Stomach (tissue), 9 donors: ENCODE data around the gene PRMT7. TPM values are rescaled to one million over a fixed set of nuclear protein-coding genes. Genes with fewer than 3 reads are reported as not detected.

Experiments used
- DNase-seq, 2 donors: peaks; one replicate each; pipeline versions ENCODE4 v3.0.0 to v3.0.0-alpha.2; 2013 to 2019
- H3K27ac ChIP-seq, 5 donors: fragments of 200-600 bp in 4 of 5; sonication (generic) in 4 of 5; one replicate each; pipeline ENCODE4 v1.5.1; 2013 to 2019; ENCODE audit warnings: mild to moderate bottlenecking in 1 of 5, moderate library complexity in 1 of 5
- H3K27me3 ChIP-seq, 3 donors: fragments of 200-600 bp; sonication (generic); one replicate each; pipeline ENCODE4 v1.5.1; 2017 to 2019; ENCODE audit warnings: mixed run types in 1 of 3
- H3K36me3 ChIP-seq, 4 donors: fragments of 200-600 bp; sonication (generic); 1 replicate in 3 of 4; 2 replicates in 1 of 4; pipeline ENCODE4 v1.5.1; 2016 to 2019
- H3K4me1 ChIP-seq, 4 donors: fragments of 200-600 bp; sonication (generic); one replicate each; pipeline ENCODE4 v1.5.1; 2016 to 2019
- H3K4me3 ChIP-seq, 4 donors: fragments of 200-600 bp; sonication (generic) in 3 of 4; one replicate each; pipeline ENCODE4 v1.5.1; 2016 to 2019; ENCODE audit warnings: mild to moderate bottlenecking in 1 of 4
- H3K9me3 ChIP-seq, 4 donors: fragments of 200-600 bp; sonication (generic); one replicate each; pipeline ENCODE4 v1.5.1; 2016 to 2019
- EP300 ChIP-seq: sonication (generic); formaldehyde crosslinking; IDR thresholded peaks from one replicate; pipeline ENCODE4 v1.6.1; 2017; ENCODE audit warnings: antibody characterized with exemption
- POLR2A ChIP-seq, 4 donors: fragments of 450-650 bp; IDR thresholded peaks; one replicate each; pipeline ENCODE4 v1.6.1; 2016; ENCODE audit warnings: antibody characterized with exemption in 4 of 4, control low read depth in 2 of 4, mild to moderate bottlenecking in 1 of 4, moderate library complexity in 1 of 4
- POLR2AphosphoS5 ChIP-seq, 3 donors: sonication (generic); formaldehyde crosslinking; IDR thresholded peaks; one replicate each; pipeline ENCODE4 v1.6.1; 2016; ENCODE audit warnings: antibody characterized with exemption in 3 of 3
- WGBS, 5 donors: extraction: QIAGEN DNeasy Blood & Tissue Kit in 3 of 5; methylation state at CpG; one replicate each; pipeline versions ENCODE4 v1.1.5 to v1.1.7; 2013 to 2018; 5-methylcytosine and 5-hydroxymethylcytosine counted together
- intact Hi-C: fragments of 100-400 bp; cut with DNase I; formaldehyde crosslinking; loops from one replicate; pipeline ENCODE4 v1.15.1; 2023; ENCODE audit warnings: low total_unique reads
- polyA plus RNA-seq, 3 donors: library from polyadenylated mRNA; stranded (reverse); fragments of 200-250 nt; gene quantifications; one replicate each; pipeline ENCODE4 v1.2.3, GENCODE V29; 2013
- total RNA-seq, 5 donors: library from RNA; depleted of rRNA; stranded (reverse); fragments of >200 nt; gene quantifications; one replicate each; pipeline versions ENCODE4 v1.1.0 to v1.2.3, GENCODE V29; 2014 to 2016
- TF ChIP-seq, protein P1 (sequence below), 7 experiments: fragments of 450-650 bp in 4 of 7; fragments of 200-600 bp in 3 of 7; sonication (generic) in 3 of 7; IDR thresholded peaks; one replicate each; pipeline ENCODE4 v1.5.1; 2016 to 2019; ENCODE audit warnings: antibody characterized with exemption in 7 of 7, control low read depth in 2 of 7, mild to moderate bottlenecking in 1 of 7
- donor health status: healthy with polysubstance abuse.
- donor health status: Bipolar disorder and iron deficiency.
- donor health status: healthy.

The PRMT7 gene
- total and polyA plus RNA-seq, 8 donors: 22.4 to 88.8 (median 37.2) TPM

DNA sequence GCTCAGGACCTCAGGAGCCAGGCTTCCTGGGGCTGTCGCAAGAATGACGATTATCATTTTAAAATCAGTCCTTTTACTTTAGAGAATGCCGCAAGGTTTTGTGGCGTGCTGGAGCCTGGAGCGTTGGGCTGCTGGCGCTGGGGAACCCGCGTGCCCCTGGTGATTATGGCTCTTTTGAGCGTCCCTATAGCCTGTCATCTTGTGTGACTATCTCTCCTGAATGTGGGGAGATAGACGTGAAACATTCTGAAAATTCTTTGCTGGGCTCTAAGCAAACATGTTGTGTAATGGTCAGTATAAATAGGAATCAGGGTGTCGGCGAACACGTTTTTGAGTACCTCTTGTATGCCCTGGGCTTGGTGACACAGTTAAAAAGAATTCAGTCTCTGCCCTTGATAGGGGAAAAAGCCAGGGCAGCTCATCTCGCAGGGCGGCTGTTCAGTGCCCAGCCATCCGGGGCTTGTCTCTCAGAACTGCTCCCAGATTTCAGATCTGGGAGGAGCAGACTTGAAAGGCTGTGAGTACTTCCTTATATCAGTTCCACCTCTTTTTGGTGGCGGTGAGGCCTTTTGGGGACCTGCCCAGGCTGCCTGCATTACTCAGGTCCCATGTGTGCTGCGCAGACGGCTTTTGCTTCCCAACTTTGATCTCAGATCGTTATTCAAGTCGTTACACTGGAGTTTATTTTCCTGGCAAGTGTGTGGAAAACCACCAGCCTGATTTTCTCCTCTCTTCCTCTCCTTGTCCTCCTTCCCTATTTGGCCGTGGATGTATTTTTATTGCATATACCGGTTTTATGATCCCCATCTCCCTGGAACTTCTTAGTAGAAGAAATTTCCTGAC lies 45.5 kb upstream of the PRMT7 start:
- intact Hi-C loops: no loop called here
- H3K4me1 ChIP-seq: peaks cover 20 to 71% (median 38%) of the 10 kb centered on the region in 4 donors
- peak overlapping the region; percentile 91 to 97 (median 94) for H3K27ac ChIP-seq
- DNase-seq: peak; percentile 62 to 70
- peak overlapping the region; percentile 65 to 91 (median 75) for H3K4me3 ChIP-seq
- no peaks in the 10 kb centered on the region for H3K9me3 ChIP-seq
- no peaks in the 10 kb centered on the region for H3K27me3 ChIP-seq
- WGBS, 5 donors: 4 to 8% (median 6%) methylated on average over 23 of the region's 23 CpGs
- H3K36me3 ChIP-seq: peaks cover 2 to 7% (median 6%) of the 10 kb centered on the region in 4 donors
- TF ChIP-seq POLR2AphosphoS5 (IDR thresholded peaks at IDR 0.05) (peak; percentile 1 to 38 (median 26)), POLR2A (IDR thresholded peaks at IDR 0.05) (no peak)

GRCh38 chr16:68267612-68268405 lies 43.0 kb upstream of the PRMT7 start:
- Histone ChIP-seq H3K27me3 (no peaks in the 10 kb centered on the region), H3K36me3 (peaks cover 0 to 4% (median 0%) of the 10 kb centered on the region in 4 donors), H3K27ac (no peak overlapping the region), H3K4me3 (no peak overlapping the region), H3K9me3 (no peaks in the 10 kb centered on the region), H3K4me1 (peaks cover 37 to 83% (median 53%) of the 10 kb centered on the region in 4 donors)
- 52 to 67% (median 62%) methylated on average over 6 of the region's 6 CpGs for WGBS, 5 donors
- no peak for TF ChIP-seq POLR2AphosphoS5 (IDR thresholded peaks at IDR 0.05)
- TF ChIP-seq EP300: no peak
- TF ChIP-seq, protein P1, sequence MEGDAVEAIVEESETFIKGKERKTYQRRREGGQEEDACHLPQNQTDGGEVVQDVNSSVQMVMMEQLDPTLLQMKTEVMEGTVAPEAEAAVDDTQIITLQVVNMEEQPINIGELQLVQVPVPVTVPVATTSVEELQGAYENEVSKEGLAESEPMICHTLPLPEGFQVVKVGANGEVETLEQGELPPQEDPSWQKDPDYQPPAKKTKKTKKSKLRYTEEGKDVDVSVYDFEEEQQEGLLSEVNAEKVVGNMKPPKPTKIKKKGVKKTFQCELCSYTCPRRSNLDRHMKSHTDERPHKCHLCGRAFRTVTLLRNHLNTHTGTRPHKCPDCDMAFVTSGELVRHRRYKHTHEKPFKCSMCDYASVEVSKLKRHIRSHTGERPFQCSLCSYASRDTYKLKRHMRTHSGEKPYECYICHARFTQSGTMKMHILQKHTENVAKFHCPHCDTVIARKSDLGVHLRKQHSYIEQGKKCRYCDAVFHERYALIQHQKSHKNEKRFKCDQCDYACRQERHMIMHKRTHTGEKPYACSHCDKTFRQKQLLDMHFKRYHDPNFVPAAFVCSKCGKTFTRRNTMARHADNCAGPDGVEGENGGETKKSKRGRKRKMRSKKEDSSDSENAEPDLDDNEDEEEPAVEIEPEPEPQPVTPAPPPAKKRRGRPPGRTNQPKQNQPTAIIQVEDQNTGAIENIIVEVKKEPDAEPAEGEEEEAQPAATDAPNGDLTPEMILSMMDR (IDR thresholded peaks at IDR 0.05): no peak
- TF ChIP-seq POLR2A (IDR thresholded peaks at IDR 0.05): no peak
- intact Hi-C loops: no loop called here
- no peak for DNase-seq

DNA sequence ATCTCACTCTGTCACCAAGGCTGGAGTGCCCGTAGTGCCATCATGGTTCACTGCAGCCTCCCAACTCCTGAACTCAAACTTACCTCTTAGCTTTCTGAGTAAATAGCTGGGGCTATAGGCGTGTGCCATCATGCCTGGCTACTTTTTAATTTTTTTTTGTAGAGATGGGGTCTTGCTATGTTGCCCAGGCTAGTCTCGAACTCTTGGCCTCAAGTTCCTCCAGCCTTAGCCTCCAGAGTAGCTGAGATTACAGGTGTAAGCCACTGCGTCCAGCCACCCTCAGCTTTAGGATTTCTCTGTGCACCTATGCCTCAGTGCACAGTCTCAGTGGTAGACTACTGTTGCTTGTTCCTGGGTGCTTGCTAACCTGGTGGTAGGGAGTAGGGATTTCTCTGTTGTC lies 41.0 kb upstream of the PRMT7 start:
- DNase-seq: no peak
- Histone ChIP-seq H3K4me3 (no peak overlapping the region), H3K27ac (no peak overlapping the region), H3K36me3 (peaks cover 0 to 24% (median 14%) of the 10 kb centered on the region in 4 donors), H3K4me1 (peaks cover 38 to 94% (median 59%) of the 10 kb centered on the region in 4 donors), H3K27me3 (no peaks in the 10 kb centered on the region), H3K9me3 (no peaks in the 10 kb centered on the region)
- intact Hi-C loops: no loop called here
- TF ChIP-seq POLR2AphosphoS5 (IDR thresholded peaks at IDR 0.05) (no peak), POLR2A (IDR thresholded peaks at IDR 0.05) (no peak), EP300 (no peak)
- TF ChIP-seq, protein P1 (IDR thresholded peaks at IDR 0.05): no peak
- WGBS, 5 donors: 95 to 97% (median 96%) methylated on average over 4 of the region's 4 CpGs

DNA sequence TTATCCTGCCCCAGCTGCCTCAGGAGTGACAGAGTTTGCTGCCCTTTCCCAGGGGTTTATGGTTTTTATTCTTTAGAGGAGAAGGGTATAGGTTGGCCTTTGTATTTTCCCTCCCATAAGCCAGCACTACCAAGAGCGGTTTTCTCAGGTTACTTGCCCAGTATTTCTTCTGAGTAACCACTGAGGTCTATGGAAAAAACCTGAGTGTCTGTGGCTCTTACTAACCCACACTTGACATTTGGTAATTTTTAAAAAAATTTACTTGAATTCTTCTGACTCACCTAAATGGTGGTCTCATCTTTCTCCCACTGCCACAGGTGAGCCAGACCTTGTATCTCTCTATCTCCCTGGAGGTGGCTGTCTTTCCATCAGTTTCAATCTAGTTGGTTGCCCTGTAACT lies 40.5 kb upstream of the PRMT7 start:
- Histone ChIP-seq H3K4me1 (peaks cover 37 to 94% (median 59%) of the 10 kb centered on the region in 4 donors), H3K9me3 (no peaks in the 10 kb centered on the region), H3K27me3 (no peaks in the 10 kb centered on the region), H3K27ac (no peak overlapping the region), H3K4me3 (no peak overlapping the region), H3K36me3 (peaks cover 0 to 29% (median 18%) of the 10 kb centered on the region in 4 donors)
- WGBS, 5 donors: 0 to 40% (median 0%) methylated on average over 1 of the region's 1 CpG
- DNase-seq: no peak
- intact Hi-C loops: no loop called here
- TF ChIP-seq EP300: no peak
- TF ChIP-seq POLR2AphosphoS5 (IDR thresholded peaks at IDR 0.05): no peak
- TF ChIP-seq POLR2A (IDR thresholded peaks at IDR 0.05): no peak
- TF ChIP-seq, protein P1 (IDR thresholded peaks at IDR 0.05): no peak
